EH (cell line): Measurements from ENCODE around the gene WIZ.

Experiments used
- DNase-seq: peaks from one replicate; pipeline ENCODE4 v3.0.0-alpha.2; 2015; ENCODE audit warnings: low read depth

WIZ gene

GRCh38 chr19:15429825-15430467 is 19.8 kb downstream of the WIZ start:
- no peak for DNase-seq

- no peak for DNase-seq
Observed at GRCh38 chr19:15428956-15429824, 20.6 kb downstream of the WIZ start.

GRCh38 chr19:15427991-15428471 is 21.7 kb downstream of the WIZ start:
- no peak for DNase-seq

GRCh38 chr19:15427350-15427700 is 22.4 kb downstream of the WIZ start:
- DNase-seq: no peak

GRCh38 chr19:15426485-15427349 is 23.0 kb downstream of the WIZ start:
- DNase-seq: no peak

- DNase-seq: no peak
Observed at GRCh38 chr19:15425321-15425950, 24.3 kb downstream of the WIZ start.

- no peak for DNase-seq
Observed at GRCh38 chr19:15424692-15425272, 25.0 kb downstream of the WIZ start.

GRCh38 chr19:15424121-15424520 is 25.6 kb downstream of the WIZ start:
- DNase-seq: no peak

GRCh38 chr19:15423130-15423529 is 26.6 kb downstream of the WIZ start:
- no peak for DNase-seq

GRCh38 chr19:15422296-15423075 is 27.3 kb downstream of the WIZ start:
- DNase-seq: no peak

GRCh38 chr19:15421721-15422260 is 28.0 kb downstream of the WIZ start:
- no peak for DNase-seq

GRCh38 chr19:15421136-15421695 is 28.5 kb downstream of the WIZ start:
- DNase-seq: no peak

GRCh38 chr19:15419413-15420025 is 30.2 kb downstream of the WIZ start:
- peak; percentile 25 for DNase-seq

- DNase-seq: peak; percentile 100
Observed at GRCh38 chr19:15418579-15419412, 31.0 kb downstream of the WIZ start, which contains the start of gene AKAP8L. Gene AKAP8L, minus strand, starts transcription at chr19:15418988. Its CDS starts 65 bp downstream, at chr19:15418923.

- peak; percentile 51 for DNase-seq
Observed at GRCh38 chr19:15418231-15418578, 31.6 kb downstream of the WIZ start.

- DNase-seq: peak; percentile 27
Observed at GRCh38 chr19:15417699-15418098, 32.1 kb downstream of the WIZ start.

- no peak for DNase-seq
Observed at GRCh38 chr19:15412832-15413231, 36.9 kb downstream of the WIZ start.

- DNase-seq: peak; percentile 19
Observed at GRCh38 chr19:15411351-15411750, 38.4 kb downstream of the WIZ start.

GRCh38 chr19:15404780-15405211 is 45.0 kb downstream of the WIZ start:
- DNase-seq: no peak
